ENCODE measurements around the gene KRTAP19-8. TPM values are rescaled to one million over a fixed set of nuclear protein-coding genes. Genes with fewer than 3 reads are reported as not detected.

KRTAP19-8 gene
- total RNA-seq, 6 experiments from 2014 or later, result not detected

DNA sequence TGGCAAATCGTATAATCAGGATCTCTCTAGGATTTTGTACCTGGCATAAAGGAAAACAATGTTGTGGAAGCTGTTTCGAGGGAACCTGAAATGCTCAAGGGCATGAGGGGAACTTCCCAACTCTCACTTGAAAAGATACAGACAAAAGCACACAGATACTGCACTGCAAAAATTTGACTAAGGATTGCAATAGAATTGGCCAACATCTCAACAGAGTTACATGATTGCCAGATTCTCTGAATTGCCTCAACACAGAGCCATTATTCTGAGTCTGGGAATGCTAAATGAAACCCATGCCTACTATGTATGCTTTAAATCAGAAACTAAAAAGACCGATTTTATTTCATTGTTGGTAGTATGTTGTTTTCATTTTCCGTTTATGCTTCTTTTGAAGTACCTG is 16.0 kb downstream of the KRTAP19-8 start:
- Histone ChIP-seq H3K27me3 (no peaks in the 10 kb centered on the region), H3K36me3 (no peaks in the 10 kb centered on the region), H3K27ac (no peak overlapping the region), H3K9me3 (no peaks in the 10 kb centered on the region), H3K4me1 (no peaks in the 10 kb centered on the region), H3K4me3 (no peak overlapping the region)
- TF ChIP-seq CTCF (IDR thresholded peaks at IDR 0.05), result no peak
- TF ChIP-seq POLR2A (IDR thresholded peaks at IDR 0.05), result no peak
- WGBS (ENCODE audit: insufficient coverage, low coverage, low lambda C conversion rate, missing lambda C conversion rate), result 53% methylated on average over 4 of the region's 4 CpGs
- DNase-seq (no peak), ATAC-seq (no peak)
- intact Hi-C loops (cut with DNase I), result no loop called here

GRCh38 chr21:31018232-31018631 is 20.0 kb downstream of the KRTAP19-8 start:
- WGBS (ENCODE audit: insufficient coverage, low coverage, low lambda C conversion rate, missing lambda C conversion rate), result 50% methylated on average over 2 of the region's 2 CpGs

GRCh38 chr21:31014891-31015290 is 23.4 kb downstream of the KRTAP19-8 start:
- Histone ChIP-seq H3K27ac (no peak overlapping the region), H3K4me3 (no peak overlapping the region), H3K36me3 (no peaks in the 10 kb centered on the region), H3K4me1 (no peaks in the 10 kb centered on the region), H3K9me3 (no peaks in the 10 kb centered on the region), H3K27me3 (no peaks in the 10 kb centered on the region)
- DNase-seq (no peak), ATAC-seq (no peak)
- WGBS (ENCODE audit: insufficient coverage, low coverage, low lambda C conversion rate, missing lambda C conversion rate), result 50% methylated on average over 2 of the region's 2 CpGs
- no peak for TF ChIP-seq POLR2A (IDR thresholded peaks at IDR 0.05)
- no peak for TF ChIP-seq CTCF (IDR thresholded peaks at IDR 0.05)
- intact Hi-C loops (cut with DNase I), result no loop called here

More at GRCh38 chr21:31018232-31018631, 20.0 kb downstream of the KRTAP19-8 start:
- H3K27ac ChIP-seq, result no peak overlapping the region
- no peaks in the 10 kb centered on the region for H3K27me3 ChIP-seq
- DNase-seq (no peak), ATAC-seq (no peak)
- H3K36me3 ChIP-seq, result no peaks in the 10 kb centered on the region
- H3K4me3 ChIP-seq, result no peak overlapping the region
- no peaks in the 10 kb centered on the region for H3K4me1 ChIP-seq
- no peaks in the 10 kb centered on the region for H3K9me3 ChIP-seq
- TF ChIP-seq POLR2A (IDR thresholded peaks at IDR 0.05) (no peak), CTCF (IDR thresholded peaks at IDR 0.05) (no peak)
- intact Hi-C loops (cut with DNase I), result no loop called here

- Histone ChIP-seq H3K4me1 (no peaks in the 10 kb centered on the region), H3K27me3 (no peaks in the 10 kb centered on the region), H3K36me3 (no peaks in the 10 kb centered on the region), H3K4me3 (no peak overlapping the region), H3K27ac (no peak overlapping the region), H3K9me3 (no peaks in the 10 kb centered on the region)
- no peak for TF ChIP-seq CTCF (IDR thresholded peaks at IDR 0.05)
- TF ChIP-seq POLR2A (IDR thresholded peaks at IDR 0.05), result no peak
- ATAC-seq (no peak), DNase-seq (no peak)
- WGBS (ENCODE audit: insufficient coverage, low coverage, low lambda C conversion rate, missing lambda C conversion rate), result 39% methylated on average over 4 of the region's 4 CpGs
- intact Hi-C loops (cut with DNase I), result no loop called here
These were observed 25.9 kb downstream of the KRTAP19-8 start for GRCh38 chr21:31012133-31013089.
